Liver (tissue), 9 donors: ENCODE data around the gene TRDN. TPM values are rescaled to one million over a fixed set of nuclear protein-coding genes. Genes with fewer than 3 reads are reported as not detected.

Experiments used
- DNase-seq: peaks from one replicate; pipeline ENCODE4 v3.0.0-alpha.2; 2017; ENCODE audit warnings: low spot score
- H3K27ac ChIP-seq, 2 donors: one replicate each; pipeline ENCODE4 v1.7.0; 2013; ENCODE audit warnings: inconsistent platforms in 2 of 2, low read length in 2 of 2, control low read depth in 1 of 2, low read depth in 1 of 2, mild to moderate bottlenecking in 1 of 2
- H3K27me3 ChIP-seq, 4 donors: one replicate each; pipeline versions ENCODE4 v1.6.1 to v1.7.0; 2013; ENCODE audit warnings: low read length in 3 of 4, inconsistent platforms in 1 of 4, mild to moderate bottlenecking in 1 of 4, moderate library complexity in 1 of 4; ENCODE audit not compliant: control insufficient read depth in 4 of 4, insufficient read depth in 4 of 4
- H3K36me3 ChIP-seq, 4 donors: one replicate each; pipeline versions ENCODE4 v1.6.1 to v1.7.0; 2013; ENCODE audit warnings: low read length in 3 of 4, mild to moderate bottlenecking in 3 of 4, low read depth in 1 of 4, moderate library complexity in 1 of 4; ENCODE audit not compliant: control insufficient read depth in 4 of 4, insufficient read depth in 3 of 4
- H3K4me1 ChIP-seq, 4 donors: one replicate each; pipeline versions ENCODE4 v1.6.1 to v1.7.0; 2013; ENCODE audit warnings: low read length in 3 of 4, mild to moderate bottlenecking in 3 of 4, moderate library complexity in 1 of 4; ENCODE audit not compliant: control insufficient read depth in 4 of 4, insufficient read depth in 4 of 4
- H3K4me3 ChIP-seq, 3 donors: one replicate each; pipeline versions ENCODE4 v1.6.1 to v1.7.0; 2013; ENCODE audit warnings: low read length in 3 of 3, control low read depth in 1 of 3, low read depth in 1 of 3, mild to moderate bottlenecking in 1 of 3
- H3K9ac ChIP-seq, 2 donors: one replicate each; pipeline ENCODE4 v1.7.0; 2013; ENCODE audit warnings: low read length in 2 of 2, mild to moderate bottlenecking in 2 of 2, moderate library complexity in 2 of 2, control low read depth in 1 of 2, low read depth in 1 of 2
- H3K9me3 ChIP-seq, 4 donors: one replicate each; pipeline versions ENCODE4 v1.6.1 to v1.7.0; 2013; ENCODE audit warnings: low read length in 3 of 4; ENCODE audit not compliant: control insufficient read depth in 4 of 4
- ATF3 ChIP-seq: IDR thresholded peaks from 2 replicates; pipeline ENCODE4 v1.6.1; 2016; ENCODE audit warnings: antibody characterized with exemption
- CTCF ChIP-seq: fragments of 150-350 bp; IDR thresholded peaks from 2 replicates; pipeline ENCODE4 v1.5.1; 2017; ENCODE audit warnings: improper control_type of control experiment, low read depth, low read length; ENCODE audit not compliant: missing input control
- EGR1 ChIP-seq, 2 donors: IDR thresholded peaks; 2 replicates each; pipeline ENCODE4 v1.6.1; 2016 to 2018; ENCODE audit warnings: antibody characterized with exemption in 2 of 2, low read depth in 2 of 2
- FOXA1 ChIP-seq: IDR thresholded peaks from 2 replicates; pipeline ENCODE4 v1.6.1; 2016; ENCODE audit warnings: antibody characterized with exemption
- FOXA2 ChIP-seq: IDR thresholded peaks from 2 replicates; pipeline ENCODE4 v1.6.1; 2016; ENCODE audit warnings: antibody characterized with exemption
- GABPA ChIP-seq, 2 donors: IDR thresholded peaks in 1 of 2; conservative IDR thresholded peaks in 1 of 2; 2 replicates each; pipeline ENCODE4 v1.6.1; 2016; ENCODE audit warnings: antibody characterized with exemption in 2 of 2, mild to moderate bottlenecking in 1 of 2, moderate library complexity in 1 of 2
- HNF4G ChIP-seq: IDR thresholded peaks from 2 replicates; pipeline ENCODE4 v1.6.1; 2016; ENCODE audit warnings: antibody characterized with exemption
- JUND ChIP-seq, 2 donors: IDR thresholded peaks; 2 replicates each; pipeline ENCODE4 v1.6.1; 2016; ENCODE audit warnings: antibody characterized with exemption in 2 of 2
- MAX ChIP-seq: IDR thresholded peaks from 2 replicates; pipeline ENCODE4 v1.6.1; 2016; ENCODE audit warnings: antibody characterized with exemption
- NR2F2 ChIP-seq: IDR thresholded peaks from 2 replicates; pipeline ENCODE4 v1.6.1; 2016; ENCODE audit warnings: antibody characterized with exemption
- REST ChIP-seq: IDR thresholded peaks from 2 replicates; pipeline ENCODE4 v1.6.1; 2016; ENCODE audit warnings: antibody characterized with exemption, mild to moderate bottlenecking
- RXRA ChIP-seq, 2 donors: IDR thresholded peaks; 2 replicates each; pipeline ENCODE4 v1.6.1; 2017 to 2018; ENCODE audit warnings: antibody characterized with exemption in 2 of 2, mild to moderate bottlenecking in 1 of 2
- SP1 ChIP-seq: IDR thresholded peaks from 2 replicates; pipeline ENCODE4 v1.6.1; 2018; ENCODE audit warnings: antibody characterized with exemption, mild to moderate bottlenecking
- TAF1 ChIP-seq: conservative IDR thresholded peaks from 2 replicates; pipeline ENCODE4 v1.6.1; 2016; ENCODE audit warnings: antibody characterized with exemption, mild to moderate bottlenecking
- YY1 ChIP-seq: IDR thresholded peaks from 2 replicates; pipeline ENCODE4 v1.6.1; 2016; ENCODE audit warnings: antibody characterized with exemption, mild to moderate bottlenecking
- ZBTB33 ChIP-seq: IDR thresholded peaks from 2 replicates; pipeline ENCODE4 v1.6.1; 2016; ENCODE audit warnings: antibody characterized with exemption
- WGBS: extraction: QIAGEN DNeasy Blood & Tissue Kit; methylation state at CpG from one replicate; pipeline ENCODE4 v1.1.7; 2013; 5-methylcytosine and 5-hydroxymethylcytosine counted together
- polyA plus RNA-seq, 2 donors: library from polyadenylated mRNA; stranded (reverse) in 1 of 2; unstranded in 1 of 2; fragments of 200-250 nt in 1 of 2; fragments of >200 nt in 1 of 2; fragmentation: Nextera tagmentation in 1 of 2; extraction: Ambion mirVana in 1 of 2; gene quantifications; one replicate each; pipeline versions ENCODE4 v1.2.1 to v1.2.3, GENCODE V29; 2013 to 2015
- total RNA-seq, 2 donors: library from RNA; depleted of rRNA; stranded (reverse); fragments of >200 nt; gene quantifications; one replicate each; pipeline ENCODE4 v1.2.3, GENCODE V29; 2014
- donor health status: healthy.
- donor health status: healthy.
- donor health status: healthy.
- donor health status: healthy.
- donor health status: healthy.

Gene TRDN
- total and polyA plus RNA-seq, 4 donors: 0.08 to 0.79 TPM; not detected in 2

- Histone ChIP-seq H3K4me1 (no peaks in the 10 kb centered on the region), H3K9ac (no peak overlapping the region), H3K4me3 (no peak overlapping the region), H3K9me3 (no peaks in the 10 kb centered on the region), H3K36me3 (no peaks in the 10 kb centered on the region), H3K27ac (no peak overlapping the region), H3K27me3 (no peaks in the 10 kb centered on the region)
- no peak for TF ChIP-seq FOXA1
- no peak for TF ChIP-seq TAF1
- no peak for TF ChIP-seq EGR1 (IDR thresholded peaks at IDR 0.05; ENCODE audit: low read depth in 2 of 2)
- no peak for TF ChIP-seq FOXA2
- TF ChIP-seq HNF4G: no peak
- DNase-seq: no peak
Measured at GRCh38 chr6:123619156-123619555, 17.6 kb downstream of the TRDN start.

- Histone ChIP-seq H3K27ac (no peak overlapping the region), H3K9ac (no peak overlapping the region), H3K27me3 (peaks cover 0 to 3% (median 0%) of the 10 kb centered on the region in 4 donors), H3K4me1 (no peaks in the 10 kb centered on the region), H3K9me3 (no peaks in the 10 kb centered on the region), H3K36me3 (no peaks in the 10 kb centered on the region), H3K4me3 (no peak overlapping the region)
- WGBS: 58% methylated on average over 3 of the region's 3 CpGs
- no peak for DNase-seq
- TF ChIP-seq HNF4G (no peak), YY1 (no peak), EGR1 (IDR thresholded peaks at IDR 0.05; ENCODE audit: low read depth in 2 of 2) (no peak), NR2F2 (no peak), TAF1 (no peak), ATF3 (no peak), FOXA1 (no peak), MAX (no peak), ZBTB33 (no peak), GABPA (IDR thresholded peaks at IDR 0.05 in 1 of 2, conservative IDR thresholded peaks at IDR 0.05 in 1 of 2) (no peak), REST (no peak), RXRA (IDR thresholded peaks at IDR 0.05) (no peak), CTCF (no peak), JUND (IDR thresholded peaks at IDR 0.05) (no peak), SP1 (no peak)
Measured at GRCh38 chr6:123616942-123617341, 19.8 kb downstream of the TRDN start.
